SK-N-SH (cell line): ENCODE data around the gene PSMD2. TPM values are rescaled to one million over a fixed set of nuclear protein-coding genes. Genes with fewer than 3 reads are reported as not detected.

ENCODE experiments used
- CTCF ChIA-PET: fragments of 300-600, 350-600 bp; formaldehyde crosslinking; extraction: SDS; loops from one replicate; lab custom pipeline; 2021; lab: Yijun Ruan, JAX
- POLR2A ChIA-PET: fragments of 350-600 bp; sonication (Branson Sonifier 250); formaldehyde crosslinking; extraction: SDS; loops from one replicate; lab custom pipeline; 2020; ENCODE audit warnings: antibody characterized with exemption, inconsistent platforms; lab: Yijun Ruan, JAX
- DNase-seq: peaks from one replicate; pipeline ENCODE4 v3.0.0; 2012
- H2AFZ ChIP-seq: fragments of 200-600 bp; sonication (generic); 2 replicates; pipeline ENCODE4 v1.8.1; 2016; ENCODE audit warnings: antibody characterized with exemption, mild to moderate bottlenecking, low read depth
- H3F3A ChIP-seq: fragments of 200-600 bp; sonication (generic); replicated peaks from 2 replicates; pipeline ENCODE3; 2016; ENCODE audit warnings: antibody characterized with exemption, mild to moderate bottlenecking; ENCODE audit not compliant: insufficient read depth
- H3K27ac ChIP-seq, 2 experiments: fragments of 200-500 bp in 1 of 2; fragments of 200-600 bp in 1 of 2; sonication (Bioruptor generic) in 1 of 2; sonication (generic), shearing (Covaris generic) in 1 of 2; 2 replicates each; pipeline versions ENCODE4 v1.5.1 to v1.6.1; 2014 to 2016; ENCODE audit warnings: low read depth in 2 of 2, inconsistent platforms in 1 of 2, low read length in 1 of 2, mild to moderate bottlenecking in 1 of 2, mixed read lengths in 1 of 2
- H3K27me3 ChIP-seq: fragments of 200-600 bp; sonication (generic), shearing (Covaris generic); 2 replicates; pipeline ENCODE4 v1.6.1; 2016; ENCODE audit warnings: mixed run types; ENCODE audit not compliant: insufficient read depth
- H3K36me3 ChIP-seq, 2 experiments: fragments of 200-500 bp in 1 of 2; fragments of 200-600 bp in 1 of 2; sonication (Bioruptor generic) in 1 of 2; sonication (generic) in 1 of 2; replicated peaks in 1 of 2; 2 replicates each; pipeline versions ENCODE3 to v1.5.1; 2014 to 2016; ENCODE audit warnings: low read length in 1 of 2, mild to moderate bottlenecking in 1 of 2; ENCODE audit not compliant: insufficient read depth in 2 of 2, control insufficient read depth in 1 of 2
- H3K4me1 ChIP-seq, 2 experiments: fragments of 200-500 bp in 1 of 2; fragments of 200-600 bp in 1 of 2; sonication (Bioruptor generic) in 1 of 2; sonication (generic), shearing (Covaris generic) in 1 of 2; 2 replicates each; pipeline versions ENCODE4 v1.5.1 to v1.6.1; 2014 to 2016; ENCODE audit warnings: low read depth in 1 of 2, low read length in 1 of 2, mixed run types in 1 of 2; ENCODE audit not compliant: insufficient read depth in 2 of 2, control insufficient read depth in 1 of 2
- H3K4me2 ChIP-seq: fragments of 200-600 bp; sonication (generic), shearing (Covaris generic); 2 replicates; pipeline ENCODE4 v1.6.1; 2017; ENCODE audit warnings: mixed run types
- H3K4me3 ChIP-seq, 2 experiments: fragments of 200-500 bp in 1 of 2; fragments of 200-600 bp in 1 of 2; sonication (Bioruptor generic) in 1 of 2; sonication (generic), shearing (Covaris generic) in 1 of 2; 2 replicates each; pipeline versions ENCODE4 v1.5.1 to v1.8.1; 2014 to 2016; ENCODE audit warnings: low read depth in 2 of 2, inconsistent platforms in 1 of 2, low read length in 1 of 2, mild to moderate bottlenecking in 1 of 2, mixed read lengths in 1 of 2, moderate library complexity in 1 of 2
- H3K79me2 ChIP-seq: fragments of 200-600 bp; sonication (generic); 2 replicates; pipeline ENCODE4 v1.8.1; 2017; ENCODE audit warnings: mild to moderate bottlenecking; ENCODE audit not compliant: insufficient read depth
- H3K9ac ChIP-seq: fragments of 200-600 bp; sonication (generic); 2 replicates; pipeline ENCODE4 v1.6.1; 2017; ENCODE audit warnings: mixed run types
- H3K9me2 ChIP-seq: fragments of 200-600 bp; sonication (generic); 2 replicates; pipeline ENCODE4 v1.6.1; 2017; ENCODE audit warnings: mixed run types
- H3K9me3 ChIP-seq: fragments of 200-600 bp; sonication (generic); 2 replicates; pipeline ENCODE4 v1.6.1; 2017; ENCODE audit warnings: mixed run types, mild to moderate bottlenecking, moderate library complexity
- H4K20me1 ChIP-seq: fragments of 200-600 bp; sonication (generic); 2 replicates; pipeline ENCODE4 v1.6.1; 2017; ENCODE audit warnings: mild to moderate bottlenecking, mixed run types; ENCODE audit not compliant: insufficient read depth
- EZH2phosphoT487 ChIP-seq: fragments of 200-600 bp; sonication (generic); IDR thresholded peaks from 2 replicates; pipeline ENCODE4 v1.6.1; 2017; ENCODE audit warnings: low read depth, mixed run types, mild to moderate bottlenecking, antibody characterized with exemption, moderate library complexity, borderline replicate concordance
- FOXJ3 ChIP-seq: sonication (generic); formaldehyde crosslinking; IDR thresholded peaks from 2 replicates; pipeline ENCODE4 v1.5.1; 2020; ENCODE audit warnings: mild to moderate bottlenecking, missing genetic modification reagents
- GABPA ChIP-seq: IDR thresholded peaks from 2 replicates; pipeline ENCODE4 v1.4.0; 2012; ENCODE audit warnings: low read depth, mild to moderate bottlenecking
- NRF1 ChIP-seq: IDR thresholded peaks from 2 replicates; pipeline ENCODE4 v1.6.1; 2012; ENCODE audit warnings: low read depth, mild to moderate bottlenecking, low read length
- PBX3 ChIP-seq: IDR thresholded peaks from 2 replicates; pipeline ENCODE4; 2012
- TAF1 ChIP-seq: IDR thresholded peaks from 2 replicates; pipeline ENCODE4 v1.6.1; 2012; ENCODE audit warnings: low read depth, mild to moderate bottlenecking, low read length, moderate library complexity, borderline replicate concordance
- WGBS: methylation state at CpG from one replicate; pipeline ENCODE4 v1.1.6; 2017; ENCODE audit warnings: low lambda C conversion rate; 5-methylcytosine and 5-hydroxymethylcytosine counted together
- polyA plus RNA-seq, 3 experiments: library from polyadenylated mRNA; depleted of rRNA; stranded (reverse); fragments of >200 nt; gene quantifications; 2 replicates each; pipeline ENCODE4 v1.2.3, GENCODE V29; 2012
- small RNA-seq, 7 experiments: library from RNA; depleted of rRNA; stranded (forward); fragments of <200 nt; gene quantifications; one replicate each; pipeline ENCODE3, GENCODE V24; 2012
- TF ChIP-seq, protein P1 (sequence below): IDR thresholded peaks from 2 replicates; pipeline ENCODE4 v1.4.0; 2012; ENCODE audit warnings: low read depth

The PSMD2 gene
- polyA plus RNA-seq, 1 of the 3 experiments (the other 2 are of a cell fraction), result 328 TPM

DNA sequence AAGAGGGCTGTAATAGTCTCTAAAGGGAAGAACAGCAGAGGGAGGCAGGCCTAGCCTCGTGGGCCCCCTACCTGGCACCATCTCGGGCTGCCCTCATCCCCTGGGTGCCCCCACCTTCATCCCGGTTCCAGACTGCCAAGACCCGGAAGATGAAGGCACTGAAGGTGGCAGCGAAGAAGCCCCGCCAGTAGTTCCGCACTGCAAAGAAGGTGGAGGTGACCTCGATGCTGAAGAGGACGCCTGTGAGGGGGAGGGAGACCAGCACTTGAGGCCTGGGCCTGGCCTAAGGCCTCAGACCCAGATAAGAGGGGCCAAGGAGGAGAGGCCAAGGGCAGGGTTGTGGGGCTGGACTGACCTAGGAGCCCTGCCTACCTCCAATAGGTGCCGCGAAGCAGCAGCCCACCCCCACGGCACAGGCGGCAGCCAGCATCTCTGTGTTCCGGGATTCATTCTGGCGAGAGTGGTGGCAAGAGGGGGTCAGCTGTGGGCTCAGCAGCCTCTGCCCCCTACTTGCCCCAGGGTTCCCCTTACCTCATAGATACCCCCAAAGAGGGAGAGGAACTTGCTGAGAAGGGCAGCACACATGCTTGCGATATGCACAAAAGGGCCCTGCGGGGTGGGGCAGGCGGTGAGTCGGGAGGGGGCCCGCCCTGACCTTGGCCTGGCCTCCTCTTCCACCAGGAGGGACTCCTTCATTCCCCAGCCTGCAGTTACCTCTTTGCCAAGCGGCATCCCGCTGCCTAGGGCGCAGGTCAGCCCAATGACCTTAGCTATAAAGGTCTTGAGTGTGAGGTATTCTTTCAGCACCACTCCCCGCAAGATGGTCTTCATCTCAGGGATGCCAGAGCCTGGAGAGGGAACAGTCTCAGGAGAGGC is 58.4 kb downstream of the PSMD2 start (continued):
- no peak for TF ChIP-seq EZH2phosphoT487

GRCh38 chr3:184358124-184358767 is 59.2 kb downstream of the PSMD2 start:
- ChIA-PET CTCF (interaction anchor here (0.8 to 1.4 kb wide), 2 partner anchors 7 to 59 kb away, joined by 3 to 4 read pairs; no protein-coding TSS in a partner anchor), POLR2A (no interaction called here)
- Histone ChIP-seq H3K4me1 (peaks cover 4 to 15% of the 10 kb centered on the region in 2 experiments; a peak in 2 of 4 replicates), H3K27me3 (no peaks in the 10 kb centered on the region), H3K36me3 (peaks cover 0 to 24% of the 10 kb centered on the region in 2 experiments), H3K79me2 (peaks cover 18% of the 10 kb centered on the region), H3F3A (peaks cover 10% of the 10 kb centered on the region), H3K9ac (no peak overlapping the region), H3K27ac (no peak overlapping the region), H3K4me3 (no peak overlapping the region), H3K4me2 (no peak overlapping the region), H3K9me2 (no peaks in the 10 kb centered on the region), H4K20me1 (no peaks in the 10 kb centered on the region), H3K9me3 (no peaks in the 10 kb centered on the region), H2AFZ (no peak overlapping the region)
- 95% methylated on average over 12 of the region's 12 CpGs for WGBS
- DNase-seq, result no peak
- no peak for TF ChIP-seq TAF1
- TF ChIP-seq PBX3, result no peak
- TF ChIP-seq FOXJ3 (CRISPR knock-in tag), result no peak
- TF ChIP-seq, protein P1, sequence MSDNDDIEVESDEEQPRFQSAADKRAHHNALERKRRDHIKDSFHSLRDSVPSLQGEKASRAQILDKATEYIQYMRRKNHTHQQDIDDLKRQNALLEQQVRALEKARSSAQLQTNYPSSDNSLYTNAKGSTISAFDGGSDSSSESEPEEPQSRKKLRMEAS, result no peak
- no peak for TF ChIP-seq NRF1
- no peak for TF ChIP-seq GABPA

Small RNAs within 50 kb of the gene (small RNA-seq; reads per million reads assigned to genes)
- gene SNORD66, result 152 to 3,041 (median 1,072) reads per million in 7 experiments

Other genes starting within 250 kb of the PSMD2 start
- not detected in 2 replicates for gene HTR3C, start 246.2 kb upstream of the PSMD2 start, polyA plus RNA-seq (2012; rRNA removed)
- not detected in 2 replicates for gene HTR3E, start 202.2 kb upstream of the PSMD2 start, polyA plus RNA-seq (2012; rRNA removed)
- gene EIF2B5, start 163.9 kb upstream of the PSMD2 start, polyA plus RNA-seq (2012; rRNA removed), result 46.8 and 61.5 TPM in 2 replicates
- 29.6 and 30.1 TPM in 2 replicates for gene DVL3, start 143.9 kb upstream of the PSMD2 start, polyA plus RNA-seq (2012; rRNA removed)
- gene AP2M1, start 124.4 kb upstream of the PSMD2 start, polyA plus RNA-seq (2012; rRNA removed), result 645 and 759 TPM in 2 replicates
- 55.6 and 59.2 TPM in 2 replicates for gene ABCF3, start 113.0 kb upstream of the PSMD2 start, polyA plus RNA-seq (2012; rRNA removed)
- 0.08 and 0.19 TPM in 2 replicates for gene VWA5B2, start 69.7 kb upstream of the PSMD2 start, polyA plus RNA-seq (2012; rRNA removed)
- gene ALG3, start 50.3 kb upstream of the PSMD2 start, polyA plus RNA-seq (2012; rRNA removed), result 66.0 and 71.4 TPM in 2 replicates
- gene EEF1AKMT4, start 49.6 kb upstream of the PSMD2 start, polyA plus RNA-seq (2012; rRNA removed), result 7.2 and 9.3 TPM in 2 replicates
- 0.89 and 2.2 TPM in 2 replicates for gene CAMK2N2, start 37.7 kb upstream of the PSMD2 start, polyA plus RNA-seq (2012; rRNA removed)
- 0.03 and 0.16 TPM in 2 replicates for gene ECE2, start 23.2 kb upstream of the PSMD2 start, polyA plus RNA-seq (2012; rRNA removed)
- gene EIF4G1, start 15.4 kb downstream of the PSMD2 start, polyA plus RNA-seq (2012; rRNA removed), result 207 and 262 TPM in 2 replicates
- 31.6 and 34.2 TPM in 2 replicates for gene FAM131A, start 38.4 kb downstream of the PSMD2 start, polyA plus RNA-seq (2012; rRNA removed)
- gene CLCN2, start 62.4 kb downstream of the PSMD2 start, polyA plus RNA-seq (2012; rRNA removed), result 8.6 and 9.1 TPM in 2 replicates
- 206 and 258 TPM in 2 replicates for gene POLR2H, start 62.5 kb downstream of the PSMD2 start, polyA plus RNA-seq (2012; rRNA removed)
- gene THPO, start 79.0 kb downstream of the PSMD2 start, polyA plus RNA-seq (2012; rRNA removed), result 0.07 and 0.21 TPM in 2 replicates
- 0.57 and 0.95 TPM in 2 replicates for gene CHRD, start 80.8 kb downstream of the PSMD2 start, polyA plus RNA-seq (2012; rRNA removed)